ENCODE measurements around the gene GALNT16.
A peak's percentile ranks its signal among the peaks of the same experiment; 100 is the strongest.

Gene GALNT16

GRCh38 chr14:69291891-69292561 is 32.1 kb downstream of the GALNT16 start:
- 0 out of 2 replicates have a peak, but pooled peaks have one; percentile 29 for TF ChIP-seq TCF12 (IDR thresholded peaks at IDR 0.05; ENCODE audit: low read depth)
- no peak for TF ChIP-seq TEAD4 (IDR thresholded peaks at IDR 0.05)

- no peak for TF ChIP-seq REST (IDR thresholded peaks at IDR 0.05; ENCODE audit: low read depth)
These were observed 38.4 kb downstream of the GALNT16 start for GRCh38 chr14:69298131-69299071.

GRCh38 chr14:69299286-69300035 is 39.5 kb downstream of the GALNT16 start:
- TF ChIP-seq MAX (IDR thresholded peaks at IDR 0.05) = no peak
- peak; percentile 25; the same call in 1 of the 2 replicates for TF ChIP-seq RAD21 (IDR thresholded peaks at IDR 0.05; ENCODE audit: low read depth)

DNA sequence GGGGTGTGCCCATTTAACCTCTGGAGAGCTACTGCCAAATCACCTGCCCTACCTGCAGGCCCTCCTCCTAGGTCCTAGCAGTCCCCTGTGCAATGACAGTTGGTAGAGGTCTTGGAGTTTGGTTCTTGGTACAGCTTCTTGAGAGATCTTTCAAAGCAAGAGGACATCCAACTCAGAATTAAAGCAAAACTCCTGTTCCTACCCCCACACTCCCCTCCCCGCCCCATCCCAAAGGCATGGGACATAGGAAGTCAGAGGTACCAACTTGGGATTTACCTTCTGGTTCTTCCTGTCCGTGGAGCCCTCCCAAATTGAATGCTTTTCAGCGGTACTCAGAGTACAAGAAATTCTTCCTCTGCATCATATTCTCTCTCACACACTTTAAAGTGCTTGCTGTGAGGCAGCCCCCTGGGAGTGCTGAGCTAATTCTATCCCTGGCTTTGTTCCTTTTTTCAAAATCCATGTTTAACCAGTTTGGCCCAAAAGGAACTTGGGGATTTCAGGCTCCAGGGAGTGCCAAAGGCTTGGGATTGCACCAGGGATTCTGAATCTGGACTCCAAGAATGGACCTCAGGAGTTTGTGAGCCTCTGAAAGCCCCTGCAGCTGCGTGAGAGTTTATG is 40.8 kb downstream of the GALNT16 start:
- TF ChIP-seq REST (IDR thresholded peaks at IDR 0.05; ENCODE audit: low read depth) (no peak), MAX (IDR thresholded peaks at IDR 0.05) (no peak), FOXM1 (IDR thresholded peaks at IDR 0.05; ENCODE audit: borderline replicate concordance, low read depth) (no peak), TEAD4 (IDR thresholded peaks at IDR 0.05) (no peak), CEBPB (IDR thresholded peaks at IDR 0.05) (no peak), USF1 (IDR thresholded peaks at IDR 0.05) (no peak), NFIC (IDR thresholded peaks at IDR 0.05) (no peak), YY1 (IDR thresholded peaks at IDR 0.05; ENCODE audit: low read depth) (no peak), TCF12 (IDR thresholded peaks at IDR 0.05; ENCODE audit: low read depth) (no peak), RAD21 (IDR thresholded peaks at IDR 0.05; ENCODE audit: low read depth) (no peak), CREB1 (IDR thresholded peaks at IDR 0.05; ENCODE audit: low read depth) (no peak), ZBTB7A (IDR thresholded peaks at IDR 0.05; ENCODE audit: low read depth) (no peak), EP300 (IDR thresholded peaks at IDR 0.05; ENCODE audit: borderline replicate concordance) (no peak), EGR1 (IDR thresholded peaks at IDR 0.05) (no peak), TAF1 (IDR thresholded peaks at IDR 0.05; ENCODE audit: low read depth) (no peak)

GRCh38 chr14:69303086-69303485 is 43.1 kb downstream of the GALNT16 start:
- TF ChIP-seq USF1 (IDR thresholded peaks at IDR 0.05) (no peak), TAF1 (IDR thresholded peaks at IDR 0.05; ENCODE audit: low read depth) (no peak), NFIC (IDR thresholded peaks at IDR 0.05) (no peak), YY1 (IDR thresholded peaks at IDR 0.05; ENCODE audit: low read depth) (no peak), EGR1 (IDR thresholded peaks at IDR 0.05) (no peak), MAX (IDR thresholded peaks at IDR 0.05) (no peak), CREB1 (IDR thresholded peaks at IDR 0.05; ENCODE audit: low read depth) (no peak), REST (IDR thresholded peaks at IDR 0.05; ENCODE audit: low read depth) (no peak)

Data from Ishikawa (cell line).